Measurements from ENCODE around the gene CELF1. TPM values are rescaled to one million over a fixed set of nuclear protein-coding genes. Genes with fewer than 3 reads are reported as not detected.
A peak's percentile ranks its signal among the peaks of the same experiment; 100 is the strongest.

The CELF1 gene
- total and polyA plus RNA-seq, 2 of the 13 experiments (the other 11 are each of a cell fraction or from before 2014, with no cell fraction given), result 69.0 to 80.1 TPM

DNA sequence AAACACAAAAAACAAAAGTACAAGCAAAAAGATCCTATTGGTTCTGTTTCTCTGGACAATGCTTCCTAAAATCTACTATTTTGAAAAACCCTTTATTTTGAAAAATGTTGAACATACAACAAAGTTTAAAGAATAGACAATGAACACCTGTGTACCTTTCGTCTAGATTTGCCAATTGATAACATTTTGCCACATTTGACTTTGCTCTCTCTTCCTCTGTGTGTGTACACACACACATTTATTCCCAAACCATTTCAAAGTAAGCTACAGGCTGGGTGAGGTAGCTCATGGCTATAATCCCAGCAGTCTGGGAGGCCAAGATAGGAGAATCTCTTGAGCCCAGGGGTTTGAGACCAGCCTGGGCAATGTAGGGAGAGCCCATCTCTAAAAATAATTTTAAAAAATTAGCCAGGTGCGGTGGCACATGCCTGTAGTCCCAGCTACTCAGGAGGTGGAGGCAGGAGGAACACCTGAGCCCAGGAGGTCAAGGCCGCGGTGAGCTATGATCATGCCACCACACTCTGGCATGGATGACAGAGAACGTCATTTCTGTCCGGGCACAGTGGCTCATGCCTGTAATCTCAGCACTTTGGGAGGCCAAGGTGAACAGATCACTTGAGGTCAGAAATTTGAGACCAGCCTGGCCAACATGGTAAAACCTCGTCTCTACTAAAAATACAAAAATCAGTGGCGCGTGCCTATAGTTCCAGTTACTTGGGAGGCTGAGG lies 121.4 kb downstream of the CELF1 start (continued):
- TF ChIP-seq HDAC2 (CRISPR knock-in tag; IDR thresholded peaks at IDR 0.05), result 0 out of 2 replicates have a peak, but pooled peaks have one; percentile 43
- TF ChIP-seq MTA3 (CRISPR knock-in tag; IDR thresholded peaks at IDR 0.05), result no peak
- peak; percentile 59 for TF ChIP-seq ZMYM2 (CRISPR knock-in tag; IDR thresholded peaks at IDR 0.05)
- TF ChIP-seq, protein P1, sequence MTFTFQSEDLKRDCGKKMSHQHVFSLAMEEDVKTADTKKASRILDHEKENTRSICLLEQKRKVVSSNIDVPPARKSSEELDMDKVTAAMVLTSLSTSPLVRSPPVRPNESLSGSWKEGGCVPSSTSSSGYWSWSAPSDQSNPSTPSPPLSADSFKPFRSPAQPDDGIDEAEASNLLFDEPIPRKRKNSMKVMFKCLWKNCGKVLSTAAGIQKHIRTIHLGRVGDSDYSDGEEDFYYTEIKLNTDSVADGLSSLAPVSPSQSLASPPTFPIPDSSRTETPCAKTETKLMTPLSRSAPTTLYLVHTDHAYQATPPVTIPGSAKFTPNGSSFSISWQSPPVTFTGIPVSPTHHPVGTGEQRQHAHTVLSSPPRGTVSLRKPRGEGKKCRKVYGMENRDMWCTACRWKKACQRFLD (CRISPR knock-in tag; IDR thresholded peaks at IDR 0.05; ENCODE audit: borderline replicate concordance), result no peak
- no peak for TF ChIP-seq HIVEP1 (CRISPR knock-in tag; IDR thresholded peaks at IDR 0.05)
- no peak for TF ChIP-seq ZNF773 (CRISPR knock-in tag; IDR thresholded peaks at IDR 0.05; ENCODE audit: borderline replicate concordance)
- peak; percentile 55; the same call in 1 of the 2 replicates for TF ChIP-seq FOXA3 (CRISPR knock-in tag; IDR thresholded peaks at IDR 0.05)
- TF ChIP-seq SOX6 (IDR thresholded peaks at IDR 0.05), result no peak
- peak; percentile 71; the same call in 1 of the 2 replicates for TF ChIP-seq SOX6 (CRISPR knock-in tag; IDR thresholded peaks at IDR 0.05)
- no peak for TF ChIP-seq REPIN1 (CRISPR knock-in tag; IDR thresholded peaks at IDR 0.05; ENCODE audit: borderline replicate concordance, low read depth)
- TF ChIP-seq PAXIP1 (CRISPR knock-in tag; conservative IDR thresholded peaks at IDR 0.05), result peak; percentile 84
- TF ChIP-seq, protein P2, sequence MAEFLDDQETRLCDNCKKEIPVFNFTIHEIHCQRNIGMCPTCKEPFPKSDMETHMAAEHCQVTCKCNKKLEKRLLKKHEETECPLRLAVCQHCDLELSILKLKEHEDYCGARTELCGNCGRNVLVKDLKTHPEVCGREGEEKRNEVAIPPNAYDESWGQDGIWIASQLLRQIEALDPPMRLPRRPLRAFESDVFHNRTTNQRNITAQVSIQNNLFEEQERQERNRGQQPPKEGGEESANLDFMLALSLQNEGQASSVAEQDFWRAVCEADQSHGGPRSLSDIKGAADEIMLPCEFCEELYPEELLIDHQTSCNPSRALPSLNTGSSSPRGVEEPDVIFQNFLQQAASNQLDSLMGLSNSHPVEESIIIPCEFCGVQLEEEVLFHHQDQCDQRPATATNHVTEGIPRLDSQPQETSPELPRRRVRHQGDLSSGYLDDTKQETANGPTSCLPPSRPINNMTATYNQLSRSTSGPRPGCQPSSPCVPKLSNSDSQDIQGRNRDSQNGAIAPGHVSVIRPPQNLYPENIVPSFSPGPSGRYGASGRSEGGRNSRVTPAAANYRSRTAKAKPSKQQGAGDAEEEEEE (CRISPR knock-in tag; IDR thresholded peaks at IDR 0.05; ENCODE audit: borderline replicate concordance), result no peak
- TF ChIP-seq NR2F1 (CRISPR knock-in tag; IDR thresholded peaks at IDR 0.05), result peak; percentile 34 to 43; a peak in 1 of 4 replicates
- TF ChIP-seq PAX8 (CRISPR knock-in tag; IDR thresholded peaks at IDR 0.05; ENCODE audit: borderline replicate concordance), result no peak
- no peak for TF ChIP-seq ZNF619 (CRISPR knock-in tag; IDR thresholded peaks at IDR 0.05)
- no peak for TF ChIP-seq ATRX (CRISPR knock-in tag; IDR thresholded peaks at IDR 0.05; ENCODE audit: borderline replicate concordance)
- TF ChIP-seq, protein P3, sequence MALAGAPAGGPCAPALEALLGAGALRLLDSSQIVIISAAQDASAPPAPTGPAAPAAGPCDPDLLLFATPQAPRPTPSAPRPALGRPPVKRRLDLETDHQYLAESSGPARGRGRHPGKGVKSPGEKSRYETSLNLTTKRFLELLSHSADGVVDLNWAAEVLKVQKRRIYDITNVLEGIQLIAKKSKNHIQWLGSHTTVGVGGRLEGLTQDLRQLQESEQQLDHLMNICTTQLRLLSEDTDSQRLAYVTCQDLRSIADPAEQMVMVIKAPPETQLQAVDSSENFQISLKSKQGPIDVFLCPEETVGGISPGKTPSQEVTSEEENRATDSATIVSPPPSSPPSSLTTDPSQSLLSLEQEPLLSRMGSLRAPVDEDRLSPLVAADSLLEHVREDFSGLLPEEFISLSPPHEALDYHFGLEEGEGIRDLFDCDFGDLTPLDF (CRISPR knock-in tag; IDR thresholded peaks at IDR 0.05), result no peak
- no peak for TF ChIP-seq EEA1 (CRISPR knock-in tag; IDR thresholded peaks at IDR 0.05; ENCODE audit: borderline replicate concordance)
- TF ChIP-seq ZNF75D (CRISPR knock-in tag; IDR thresholded peaks at IDR 0.05; ENCODE audit: borderline replicate concordance), result no peak
- TF ChIP-seq SRSF4 (IDR thresholded peaks at IDR 0.05; ENCODE audit: low read depth, low read length, poor library complexity, severe bottlenecking), result no peak
- peak; percentile 45; the same call in 1 of the 2 replicates for TF ChIP-seq PHF21A (CRISPR knock-in tag; IDR thresholded peaks at IDR 0.05)
- no peak for TF ChIP-seq SAP130 (CRISPR knock-in tag; IDR thresholded peaks at IDR 0.05; ENCODE audit: low read depth)
- peak; percentile 66 for TF ChIP-seq HNF4A (CRISPR knock-in tag; IDR thresholded peaks at IDR 0.05)
